GM12801 (cell line): ENCODE data around the gene TSPAN12.

Experiments
- CTCF ChIP-seq: IDR thresholded peaks from one replicate; pipeline ENCODE4 v1.5.1; 2011; ENCODE audit warnings: control low read depth; ENCODE audit not compliant: insufficient read length; ENCODE audit errors: extremely low read depth

The TSPAN12 gene

GRCh38 chr7:120857588-120858573, at the start of gene TSPAN12:
Gene TSPAN12, minus strand, starts transcription at chr7:120858144. Its CDS starts 1,381 bp downstream, at chr7:120856763.
- TF ChIP-seq CTCF: no peak

- TF ChIP-seq CTCF: no peak
Measured at GRCh38 chr7:120898715-120899499, 41.0 kb upstream of the TSPAN12 start.

GRCh38 chr7:120877701-120878100, 19.8 kb upstream of the TSPAN12 start:
- TF ChIP-seq CTCF: no peak

- TF ChIP-seq CTCF: no peak
Measured at GRCh38 chr7:120876922-120877321, 19.0 kb upstream of the TSPAN12 start.

- TF ChIP-seq CTCF: no peak
Measured at GRCh38 chr7:120874722-120875121, 16.8 kb upstream of the TSPAN12 start.

GRCh38 chr7:120874016-120874415, 16.1 kb upstream of the TSPAN12 start:
- TF ChIP-seq CTCF: no peak

GRCh38 chr7:120873401-120873800, 15.5 kb upstream of the TSPAN12 start:
- TF ChIP-seq CTCF: no peak
